ENCODE measurements around the gene NMNAT2. TPM values are rescaled to one million over a fixed set of nuclear protein-coding genes. Genes with fewer than 3 reads are reported as not detected.
A peak's percentile ranks its signal among the peaks of the same experiment; 100 is the strongest.

Gene NMNAT2
- total RNA-seq, 1 experiment from 2014 or later: 4.4 TPM

DNA sequence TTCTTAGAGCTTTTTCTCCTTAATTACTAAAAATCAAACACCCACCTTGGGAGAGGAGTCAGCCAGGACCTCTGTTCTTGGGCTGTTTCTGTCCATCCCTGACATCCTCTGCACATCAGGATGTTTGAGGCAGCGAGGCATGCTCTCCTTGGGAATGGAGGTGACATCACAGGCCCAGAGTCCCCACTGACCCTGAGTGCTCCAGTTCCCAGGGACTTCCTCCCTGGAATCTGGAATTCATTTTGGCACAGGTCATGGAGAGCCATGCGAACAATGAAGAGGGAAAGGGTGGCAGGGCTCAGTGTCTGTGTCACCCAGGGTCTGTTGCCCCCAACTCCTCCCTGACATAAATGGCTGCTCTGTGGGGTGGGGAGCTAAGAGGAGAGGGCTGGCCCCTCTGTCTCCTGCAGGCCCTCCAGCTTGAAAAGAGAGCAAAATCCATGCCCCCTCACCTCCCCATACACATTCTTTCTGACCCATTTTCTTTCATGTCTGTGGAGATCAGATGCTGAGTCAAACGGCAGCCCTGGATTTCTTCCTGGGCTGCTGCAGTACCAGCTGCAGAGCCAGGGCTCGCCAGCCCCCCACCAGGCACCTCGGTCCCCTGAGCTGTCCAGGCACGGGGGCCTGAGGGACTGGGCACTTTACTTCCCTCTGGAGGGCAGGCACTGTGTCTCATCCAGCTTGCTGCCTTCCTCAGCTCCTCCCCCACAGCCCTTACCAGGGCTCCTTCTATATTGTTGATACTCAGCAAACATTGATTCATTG, 102.0 kb downstream of the NMNAT2 start:
- DNase-seq (ENCODE audit: low read depth): no peak

DNA sequence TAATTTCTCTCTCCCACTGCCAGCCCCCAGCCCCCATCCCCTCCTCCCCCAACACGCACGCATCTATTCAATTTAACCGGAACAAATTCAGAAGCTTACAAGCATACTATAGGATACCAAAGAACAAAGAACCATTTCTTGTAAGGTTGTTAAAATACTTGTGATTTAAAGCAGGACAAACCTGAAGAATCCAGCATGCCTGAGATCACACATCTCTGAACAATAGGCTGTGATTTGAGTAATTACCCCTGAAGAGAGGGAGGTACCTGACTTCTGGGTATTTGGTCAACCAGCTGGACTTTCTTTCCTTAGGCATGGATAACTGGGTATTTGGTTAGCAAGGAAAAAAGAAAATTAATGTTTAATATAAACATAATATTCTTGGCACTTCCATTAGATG, 105.1 kb downstream of the NMNAT2 start:
- DNase-seq (ENCODE audit: low read depth): no peak

- DNase-seq (ENCODE audit: low read depth): no peak
Measured at GRCh38 chr1:183310753-183311479, 107.3 kb downstream of the NMNAT2 start.

- no peak for DNase-seq (ENCODE audit: low read depth)
Measured at GRCh38 chr1:183308719-183309118, 109.5 kb downstream of the NMNAT2 start.

GRCh38 chr1:183306317-183307042, 111.7 kb downstream of the NMNAT2 start:
- DNase-seq (ENCODE audit: low read depth): no peak

GRCh38 chr1:183304440-183305107, 113.6 kb downstream of the NMNAT2 start:
- DNase-seq (ENCODE audit: low read depth): no peak

GRCh38 chr1:183303901-183304300, 114.3 kb downstream of the NMNAT2 start:
- peak; percentile 36 for DNase-seq (ENCODE audit: low read depth)

DNA sequence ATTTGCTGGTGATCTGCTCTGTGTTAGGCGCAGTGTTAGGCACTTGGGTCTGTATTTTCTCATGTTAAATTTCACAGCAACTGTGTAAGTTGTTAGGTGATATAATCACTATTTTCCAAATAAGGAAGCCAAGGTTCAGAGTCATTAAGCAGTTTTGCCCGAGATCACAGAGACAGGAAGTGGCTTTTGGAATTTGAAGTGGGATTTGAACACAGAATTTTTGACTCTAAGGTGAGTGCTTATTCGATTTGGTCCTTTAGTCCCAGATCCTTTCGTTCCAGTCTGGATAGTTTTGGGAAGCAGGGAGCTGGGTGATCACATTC, 114.9 kb downstream of the NMNAT2 start:
- no peak for DNase-seq (ENCODE audit: low read depth)

DNA sequence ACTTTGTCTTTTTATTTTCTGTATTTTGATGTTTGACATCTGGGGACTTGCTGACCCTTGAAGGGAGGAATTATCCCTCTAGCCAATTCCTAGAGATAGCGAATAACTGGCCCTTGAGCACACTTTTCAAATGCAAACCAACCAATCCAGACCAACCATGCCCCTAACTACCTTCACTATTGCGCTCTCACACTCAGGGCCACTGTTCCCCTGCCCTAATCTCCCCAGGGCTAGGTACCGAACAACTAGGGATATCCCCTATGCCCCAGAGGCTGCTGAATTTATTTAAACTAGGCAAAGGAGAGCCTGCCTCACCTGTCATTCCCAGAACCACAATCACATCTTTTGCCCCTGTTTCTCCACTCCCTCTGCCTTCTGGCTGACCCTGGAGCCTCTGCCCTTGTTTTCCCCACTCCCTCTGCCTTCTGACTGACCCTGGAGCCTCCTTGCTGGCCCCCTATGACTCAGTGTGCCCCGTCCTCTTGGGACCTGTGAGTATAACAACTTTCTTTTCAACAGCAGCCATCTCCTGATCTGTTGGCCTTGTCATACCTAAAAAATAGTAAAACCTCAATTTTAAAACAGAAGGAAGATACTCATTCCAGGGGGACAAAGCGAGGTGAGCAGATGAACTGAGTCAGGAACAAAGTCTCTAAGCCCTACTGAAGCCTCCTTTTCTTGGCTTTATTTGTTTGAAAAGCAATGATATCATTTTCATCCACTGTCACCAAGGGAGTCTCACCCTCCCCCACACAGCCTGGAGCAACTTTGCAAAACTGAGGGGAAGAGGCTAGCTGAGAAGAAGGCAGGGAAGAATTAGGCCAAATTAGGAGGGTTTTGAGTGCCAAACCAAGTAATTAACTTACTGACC, 115.5 kb downstream of the NMNAT2 start:
- no peak for DNase-seq (ENCODE audit: low read depth)

DNA sequence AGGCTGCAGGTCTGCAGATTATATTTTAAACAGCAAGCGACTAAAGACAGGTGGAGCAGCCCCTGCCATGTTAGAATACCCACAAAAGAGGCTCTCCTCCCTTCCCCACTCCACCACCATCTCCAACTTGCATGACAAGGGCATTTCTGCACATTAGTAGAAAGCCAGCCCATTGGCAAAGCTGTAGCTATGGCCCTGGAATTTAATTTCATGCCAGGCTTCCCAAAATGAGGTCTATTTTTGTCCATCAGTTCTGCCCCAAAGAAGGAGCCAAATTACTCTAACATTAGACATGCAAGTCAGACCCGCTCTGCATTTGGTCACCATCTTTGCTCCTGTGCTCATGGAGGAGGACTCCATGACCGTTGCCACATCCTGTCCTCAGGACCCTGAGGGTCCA, 116.9 kb downstream of the NMNAT2 start:
- DNase-seq (ENCODE audit: low read depth): no peak

- DNase-seq (ENCODE audit: low read depth): no peak
Measured at GRCh38 chr1:183300828-183301227, 117.4 kb downstream of the NMNAT2 start.

- DNase-seq (ENCODE audit: low read depth): no peak
Measured at GRCh38 chr1:183300395-183300794, 117.8 kb downstream of the NMNAT2 start.

DNA sequence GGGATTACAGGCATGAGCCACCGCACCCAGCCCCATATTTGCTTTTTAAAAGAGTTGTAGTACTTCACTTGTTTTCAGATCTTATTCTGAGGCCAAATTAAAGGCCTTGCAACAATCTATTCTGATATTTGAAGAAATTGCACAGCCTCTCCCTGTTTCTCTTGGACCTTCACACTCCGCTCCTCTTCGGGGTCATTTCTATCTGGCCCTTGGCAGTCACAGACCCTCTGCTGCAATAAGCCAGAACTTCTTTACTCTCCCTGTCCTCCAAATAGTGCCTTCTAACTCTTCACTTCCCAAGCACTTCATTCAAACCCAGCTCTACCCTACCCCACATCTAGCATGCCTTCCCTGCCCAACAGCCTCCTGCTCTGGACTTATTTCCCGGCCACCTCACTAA, 121.4 kb downstream of the NMNAT2 start:
- DNase-seq (ENCODE audit: low read depth): no peak

GRCh38 chr1:183295521-183295920, 122.7 kb downstream of the NMNAT2 start:
- DNase-seq (ENCODE audit: low read depth): no peak

DNA sequence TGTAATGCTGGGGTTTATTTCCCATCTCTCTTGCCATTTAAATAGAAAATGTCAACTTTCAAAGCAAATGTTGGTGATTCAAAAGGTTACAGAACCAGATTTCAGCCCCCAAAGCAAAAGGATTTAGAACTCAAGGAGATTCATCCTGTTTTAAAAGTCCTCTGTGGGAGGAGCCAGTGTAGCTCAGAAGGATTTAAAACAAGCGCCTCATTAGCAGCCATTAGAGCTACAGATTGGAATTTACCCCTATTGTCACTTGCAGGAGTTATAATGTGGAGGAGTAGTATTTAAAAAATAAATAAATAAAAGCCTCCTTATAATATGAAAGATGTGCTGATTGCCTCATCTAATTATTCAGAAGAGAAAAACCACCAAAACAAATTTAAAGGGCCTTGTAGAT, 124.3 kb downstream of the NMNAT2 start:
- no peak for DNase-seq (ENCODE audit: low read depth)

DNA sequence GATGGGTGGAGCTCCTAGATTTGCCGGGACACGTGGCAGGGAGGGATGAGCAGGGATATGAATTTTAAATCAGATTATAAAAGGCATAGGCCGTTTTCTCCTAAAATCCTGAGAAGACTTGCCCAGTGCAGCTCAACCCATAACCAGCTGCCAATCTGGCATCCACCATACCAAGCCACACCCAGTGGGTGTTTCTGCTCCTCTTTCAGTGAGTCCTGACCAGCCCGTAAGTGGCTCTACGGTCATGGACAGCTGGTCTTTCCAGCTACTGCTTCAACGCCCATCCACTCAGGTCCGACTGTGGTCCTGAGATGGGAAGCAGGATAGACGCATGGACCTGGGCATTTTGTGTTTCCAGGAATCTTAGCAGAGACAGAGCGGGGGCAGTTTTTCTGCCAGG, 124.9 kb downstream of the NMNAT2 start:
- DNase-seq (ENCODE audit: low read depth): no peak

- no peak for DNase-seq (ENCODE audit: low read depth)
Measured at GRCh38 chr1:183291802-183292514, 126.2 kb downstream of the NMNAT2 start.

- DNase-seq (ENCODE audit: low read depth): no peak
Measured at GRCh38 chr1:183291216-183291762, 126.9 kb downstream of the NMNAT2 start.

GRCh38 chr1:183290628-183291027, 127.6 kb downstream of the NMNAT2 start:
- no peak for DNase-seq (ENCODE audit: low read depth)

GRCh38 chr1:183289051-183289496, 129.1 kb downstream of the NMNAT2 start:
- DNase-seq (ENCODE audit: low read depth): no peak
